Type B pancreatic cell (in vitro differentiated cells): Measurements from ENCODE around the gene TALDO1. TPM values are rescaled to one million over a fixed set of nuclear protein-coding genes. Genes with fewer than 3 reads are reported as not detected.
A peak's percentile ranks its signal among the peaks of the same experiment; 100 is the strongest.

ENCODE experiments used
- DNase-seq: peaks from one replicate; pipeline ENCODE4 v3.0.0; 2021; ENCODE audit warnings: mixed read lengths; ENCODE audit not compliant: unreplicated experiment; ENCODE audit errors: extremely low spot score
- H3K27ac Mint-ChIP-seq: 2 replicates; pipeline ENCODE4 v1.8.0; 2021; ENCODE audit warnings: mild to moderate bottlenecking, mixed read lengths
- H3K27me3 Mint-ChIP-seq: 2 replicates; pipeline ENCODE4 v1.8.0; 2021; ENCODE audit warnings: mixed read lengths
- H3K36me3 Mint-ChIP-seq: 2 replicates; pipeline ENCODE4 v1.8.0; 2021; ENCODE audit warnings: mixed read lengths
- H3K4me1 Mint-ChIP-seq: one replicate; pipeline ENCODE4 v1.8.0; 2021; ENCODE audit warnings: mixed read lengths; ENCODE audit not compliant: unreplicated experiment
- H3K4me3 Mint-ChIP-seq: 2 replicates; pipeline ENCODE4 v1.8.0; 2021; ENCODE audit warnings: mild to moderate bottlenecking, mixed read lengths
- H3K9me3 Mint-ChIP-seq: 2 replicates; pipeline ENCODE4 v1.8.0; 2021; ENCODE audit warnings: mixed read lengths
- CTCF ChIP-seq: fragments of 200-600 bp; sonication (generic); conservative IDR thresholded peaks from 2 replicates; pipeline ENCODE4 v1.5.0; 2021; ENCODE audit warnings: antibody characterized with exemption, mild to moderate bottlenecking
- total RNA-seq: library from RNA; stranded (reverse); gene quantifications from 2 replicates; pipeline ENCODE4 v1.2.1, GENCODE V29; 2021; ENCODE audit warnings: low replicate concordance

TALDO1 gene
- total RNA-seq, 1 donor from 2014 or later = 189 TPM

GRCh38 chr11:701741-702461, 45.4 kb upstream of the TALDO1 start:
- TF ChIP-seq CTCF = no peak
- Mint-ChIP-seq H3K27me3 (no peaks in the 10 kb centered on the region), H3K4me1 (peaks cover 10% of the 10 kb centered on the region), H3K9me3 (no peaks in the 10 kb centered on the region), H3K36me3 (no peaks in the 10 kb centered on the region), H3K4me3 (no peak overlapping the region), H3K27ac (no peak overlapping the region)
- DNase-seq = no peak

- no peaks in the 10 kb centered on the region for H3K36me3 Mint-ChIP-seq
- no peak for DNase-seq
- H3K4me1 Mint-ChIP-seq = peaks cover 3% of the 10 kb centered on the region
- no peak for TF ChIP-seq CTCF
- no peak overlapping the region for H3K27ac Mint-ChIP-seq
- H3K27me3 Mint-ChIP-seq = peaks cover 2% of the 10 kb centered on the region
- H3K4me3 Mint-ChIP-seq = no peak overlapping the region
- H3K9me3 Mint-ChIP-seq = no peaks in the 10 kb centered on the region
Measured at GRCh38 chr11:702462-703461, 44.5 kb upstream of the TALDO1 start.

- no peak for DNase-seq
- Mint-ChIP-seq H3K9me3 (no peaks in the 10 kb centered on the region), H3K4me3 (no peak overlapping the region), H3K27me3 (peaks cover 2% of the 10 kb centered on the region), H3K4me1 (no peaks in the 10 kb centered on the region), H3K27ac (peak overlapping the region; percentile 50), H3K36me3 (no peaks in the 10 kb centered on the region)
- no peak for TF ChIP-seq CTCF
Measured at GRCh38 chr11:703506-703905, 43.8 kb upstream of the TALDO1 start.

GRCh38 chr11:704228-704674, 43.0 kb upstream of the TALDO1 start:
- H3K9me3 Mint-ChIP-seq = no peaks in the 10 kb centered on the region
- H3K27ac Mint-ChIP-seq = no peak overlapping the region
- peaks cover 2% of the 10 kb centered on the region for H3K27me3 Mint-ChIP-seq
- DNase-seq = no peak
- no peak overlapping the region for H3K4me3 Mint-ChIP-seq
- no peaks in the 10 kb centered on the region for H3K4me1 Mint-ChIP-seq
- TF ChIP-seq CTCF = no peak
- no peaks in the 10 kb centered on the region for H3K36me3 Mint-ChIP-seq

- no peaks in the 10 kb centered on the region for H3K4me1 Mint-ChIP-seq
- H3K27me3 Mint-ChIP-seq = peaks cover 2% of the 10 kb centered on the region
- no peak for TF ChIP-seq CTCF
- peak overlapping the region; percentile 51 for H3K27ac Mint-ChIP-seq
- no peaks in the 10 kb centered on the region for H3K36me3 Mint-ChIP-seq
- DNase-seq = peak; percentile 69
- H3K4me3 Mint-ChIP-seq = peak overlapping the region; percentile 82
- no peaks in the 10 kb centered on the region for H3K9me3 Mint-ChIP-seq
Measured at GRCh38 chr11:704781-705645, 42.3 kb upstream of the TALDO1 start.
